HepG2 (cell line): ENCODE measurements around the gene MYH9.
"Not testable (repeated sequence)": the region's sequence is repeated elsewhere in the genome, so short reads cannot be mapped to it uniquely, and the experiment has no call there.

ENCODE experiments used
- BORCS8-MEF2B ChIP-seq: sonication (generic); formaldehyde crosslinking; IDR thresholded peaks from 2 replicates; pipeline ENCODE4 v1.8.0; 2022; ENCODE audit warnings: mild to moderate bottlenecking, missing genetic modification reagents
- MATR3 ChIP-seq: sonication (generic); formaldehyde crosslinking; IDR thresholded peaks from 2 replicates; pipeline ENCODE4 v1.4.0; 2020; ENCODE audit warnings: missing genetic modification reagents
- RAD21 ChIP-seq: fragments of 450-650 bp; formaldehyde crosslinking; IDR thresholded peaks from 2 replicates; pipeline ENCODE4 v1.5.0; 2020; ENCODE audit warnings: mild to moderate bottlenecking
- SMC3 ChIP-seq: IDR thresholded peaks from 2 replicates; pipeline ENCODE4 v1.6.1; 2011; ENCODE audit warnings: low read length, improper control_type of control experiment
- TF ChIP-seq, protein P1 (sequence below): sonication (generic); formaldehyde crosslinking; IDR thresholded peaks from 2 replicates; pipeline ENCODE4 v1.5.0; 2020; ENCODE audit warnings: mild to moderate bottlenecking, missing genetic modification reagents
- TF ChIP-seq, protein P2 (sequence below): IDR thresholded peaks from 2 replicates; pipeline ENCODE4 v1.6.1; 2016

DNA sequence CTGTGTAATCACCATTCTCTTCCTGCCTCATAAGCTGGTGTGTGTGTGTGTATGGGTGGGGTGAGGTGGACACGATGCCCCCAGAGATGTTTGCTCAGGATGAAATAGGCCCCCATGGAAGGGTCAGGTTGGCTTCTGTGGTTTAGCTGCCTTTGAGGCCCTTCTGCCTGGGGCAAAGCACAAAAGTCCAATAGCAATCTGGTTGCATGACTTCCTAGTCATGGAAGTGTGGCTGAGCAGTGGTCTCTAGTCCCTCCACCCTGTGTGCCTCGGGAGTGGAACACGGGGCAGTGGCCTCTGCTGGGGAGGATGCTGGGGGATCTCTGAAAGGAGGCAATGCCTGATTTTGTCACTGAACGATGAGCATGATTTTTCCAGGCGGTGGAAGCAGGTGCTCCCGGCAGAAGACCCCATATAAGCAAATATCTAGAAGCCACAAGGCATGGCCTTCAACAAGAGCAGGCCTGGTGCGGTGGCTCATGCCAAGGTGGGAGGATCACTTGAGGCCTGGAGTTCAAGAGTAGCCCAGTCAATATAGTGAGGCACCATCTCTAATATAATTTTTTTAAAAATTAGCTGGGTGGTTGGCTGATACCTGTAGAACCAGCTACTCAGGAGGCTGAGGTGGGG lies 135.7 kb downstream of the MYH9 start:
- TF ChIP-seq SMC3; MATR3 (CRISPR knock-in tag); BORCS8-MEF2B (CRISPR knock-in tag); RAD21 (CRISPR knock-in tag): not testable (repeated sequence)
- TF ChIP-seq, protein P1, sequence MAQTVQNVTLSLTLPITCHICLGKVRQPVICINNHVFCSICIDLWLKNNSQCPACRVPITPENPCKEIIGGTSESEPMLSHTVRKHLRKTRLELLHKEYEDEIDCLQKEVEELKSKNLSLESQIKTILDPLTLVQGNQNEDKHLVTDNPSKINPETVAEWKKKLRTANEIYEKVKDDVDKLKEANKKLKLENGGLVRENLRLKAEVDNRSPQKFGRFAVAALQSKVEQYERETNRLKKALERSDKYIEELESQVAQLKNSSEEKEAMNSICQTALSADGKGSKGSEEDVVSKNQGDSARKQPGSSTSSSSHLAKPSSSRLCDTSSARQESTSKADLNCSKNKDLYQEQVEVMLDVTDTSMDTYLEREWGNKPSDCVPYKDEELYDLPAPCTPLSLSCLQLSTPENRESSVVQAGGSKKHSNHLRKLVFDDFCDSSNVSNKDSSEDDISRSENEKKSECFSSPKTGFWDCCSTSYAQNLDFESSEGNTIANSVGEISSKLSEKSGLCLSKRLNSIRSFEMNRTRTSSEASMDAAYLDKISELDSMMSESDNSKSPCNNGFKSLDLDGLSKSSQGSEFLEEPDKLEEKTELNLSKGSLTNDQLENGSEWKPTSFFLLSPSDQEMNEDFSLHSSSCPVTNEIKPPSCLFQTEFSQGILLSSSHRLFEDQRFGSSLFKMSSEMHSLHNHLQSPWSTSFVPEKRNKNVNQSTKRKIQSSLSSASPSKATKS: not testable (repeated sequence)
- TF ChIP-seq, protein P2, sequence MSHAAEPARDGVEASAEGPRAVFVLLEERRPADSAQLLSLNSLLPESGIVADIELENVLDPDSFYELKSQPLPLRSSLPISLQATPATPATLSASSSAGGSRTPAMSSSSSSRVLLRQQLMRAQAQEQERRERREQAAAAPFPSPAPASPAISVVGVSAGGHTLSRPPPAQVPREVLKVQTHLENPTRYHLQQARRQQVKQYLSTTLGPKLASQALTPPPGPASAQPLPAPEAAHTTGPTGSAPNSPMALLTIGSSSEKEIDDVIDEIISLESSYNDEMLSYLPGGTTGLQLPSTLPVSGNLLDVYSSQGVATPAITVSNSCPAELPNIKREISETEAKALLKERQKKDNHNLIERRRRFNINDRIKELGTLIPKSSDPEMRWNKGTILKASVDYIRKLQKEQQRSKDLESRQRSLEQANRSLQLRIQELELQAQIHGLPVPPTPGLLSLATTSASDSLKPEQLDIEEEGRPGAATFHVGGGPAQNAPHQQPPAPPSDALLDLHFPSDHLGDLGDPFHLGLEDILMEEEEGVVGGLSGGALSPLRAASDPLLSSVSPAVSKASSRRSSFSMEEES (CRISPR knock-in tag): peak; percentile 52; the same call in 1 of the 2 replicates
